WTC11 (cell line): ENCODE results near the gene EDDM3A. TPM values are rescaled to one million over a fixed set of nuclear protein-coding genes. Genes with fewer than 3 reads are reported as not detected.
A peak's percentile ranks its signal among the peaks of the same experiment; 100 is the strongest.

Experiments used
- ATAC-seq: fragments of 200-7000 bp; cut with Tn5 transposase; 2 replicates; pipeline ENCODE4 v1.10.0; 2021; ENCODE audit warnings: mild to moderate bottlenecking, moderate library complexity
- CTCF ChIA-PET: fragments of 300-600 bp; sonication (Branson Sonifier 250); formaldehyde crosslinking; loops from one replicate; lab custom pipeline; 2021; ENCODE audit warnings: antibody characterized with exemption; lab: Charles Lee
- POLR2A ChIA-PET: fragments of 350-600 bp; sonication (Branson Sonifier 250); formaldehyde crosslinking; loops from one replicate; lab custom pipeline; 2021; ENCODE audit warnings: antibody characterized with exemption; lab: Charles Lee
- DNase-seq: peaks from one replicate; pipeline ENCODE4 v3.0.0; 2021; ENCODE audit warnings: low spot score
- H3K27ac Mint-ChIP-seq: 2 replicates; pipeline ENCODE4 v1.8.0; 2021; ENCODE audit warnings: mixed read lengths
- H3K27me3 Mint-ChIP-seq: 2 replicates; pipeline ENCODE4 v1.8.0; 2021; ENCODE audit warnings: low read depth, mild to moderate bottlenecking, moderate library complexity, mixed read lengths
- H3K36me3 Mint-ChIP-seq: 2 replicates; pipeline ENCODE4 v1.8.0; 2021; ENCODE audit warnings: mixed read lengths
- H3K4me1 Mint-ChIP-seq: 2 replicates; pipeline ENCODE4 v1.8.0; 2022; ENCODE audit warnings: mixed read lengths
- H3K4me3 Mint-ChIP-seq: 2 replicates; pipeline ENCODE4 v1.8.0; 2021; ENCODE audit warnings: mild to moderate bottlenecking, moderate library complexity, mixed read lengths
- H3K9me3 Mint-ChIP-seq: 2 replicates; pipeline ENCODE4 v1.8.0; 2021; ENCODE audit warnings: mixed read lengths
- ELF4 ChIP-seq: sonication (generic); formaldehyde crosslinking; IDR thresholded peaks from 2 replicates; pipeline ENCODE4 v1.8.1; 2022; ENCODE audit warnings: low read depth, mild to moderate bottlenecking, moderate library complexity, missing genetic modification reagents
- IRF2 ChIP-seq: sonication (generic); formaldehyde crosslinking; IDR thresholded peaks from 2 replicates; pipeline ENCODE4 v1.8.0; 2022; ENCODE audit warnings: low read depth, missing genetic modification reagents, borderline replicate concordance
- JAZF1 ChIP-seq: fragments of 250-450 bp; sonication (Bioruptor Pico); IDR thresholded peaks from 2 replicates; pipeline ENCODE4 v1.9.0; 2021; ENCODE audit warnings: moderate library complexity, mild to moderate bottlenecking, inconsistent platforms
- JUN ChIP-seq: sonication (generic); formaldehyde crosslinking; IDR thresholded peaks from 2 replicates; pipeline ENCODE4 v1.8.0; 2023; ENCODE audit warnings: mild to moderate bottlenecking, missing genetic modification reagents
- KAT7 ChIP-seq: sonication (generic); formaldehyde crosslinking; IDR thresholded peaks from 2 replicates; pipeline ENCODE4 v1.8.1; 2023; ENCODE audit warnings: missing genetic modification reagents, mild to moderate bottlenecking, borderline replicate concordance
- MYBL2 ChIP-seq: sonication (generic); formaldehyde crosslinking; IDR thresholded peaks from 2 replicates; pipeline ENCODE4 v1.8.1; 2023; ENCODE audit warnings: mild to moderate bottlenecking, moderate library complexity, missing genetic modification reagents
- NFATC4 ChIP-seq: fragments of 250-450 bp; sonication (Bioruptor Pico); IDR thresholded peaks from 2 replicates; pipeline ENCODE4 v1.9.0; 2021; ENCODE audit warnings: mild to moderate bottlenecking
- NR3C1 ChIP-seq: sonication (generic); formaldehyde crosslinking; conservative IDR thresholded peaks from 2 replicates; pipeline ENCODE4 v1.8.1; 2023; ENCODE audit warnings: low read depth, mild to moderate bottlenecking, missing genetic modification reagents
- RELA ChIP-seq: sonication (generic); formaldehyde crosslinking; IDR thresholded peaks from 2 replicates; pipeline ENCODE4 v1.8.1; 2022; ENCODE audit warnings: missing genetic modification reagents, mild to moderate bottlenecking, borderline replicate concordance
- RORB ChIP-seq: fragments of 250-450 bp; sonication (Bioruptor Pico); IDR thresholded peaks from 2 replicates; pipeline ENCODE4 v1.9.0; 2021; ENCODE audit warnings: mild to moderate bottlenecking
- TP53 ChIP-seq: sonication (generic); formaldehyde crosslinking; IDR thresholded peaks from 2 replicates; pipeline ENCODE4 v1.8.1; 2023; ENCODE audit warnings: mild to moderate bottlenecking, missing genetic modification reagents
- ZNF423 ChIP-seq: fragments of 250-450 bp; sonication (Bioruptor Pico); IDR thresholded peaks from 2 replicates; pipeline ENCODE4 v2.1.2; 2022; ENCODE audit warnings: mild to moderate bottlenecking, moderate library complexity
- total RNA-seq: library from RNA; stranded (reverse); gene quantifications from 3 replicates; pipeline ENCODE4 v1.2.3, GENCODE V29; 2021
- TF ChIP-seq, protein P1 (sequence below): fragments of 250-450 bp; sonication (Bioruptor Pico); IDR thresholded peaks from 2 replicates; pipeline ENCODE4 v1.8.0; 2021; ENCODE audit warnings: mild to moderate bottlenecking
- TF ChIP-seq, protein P2 (sequence below): sonication (generic); formaldehyde crosslinking; IDR thresholded peaks from 2 replicates; pipeline ENCODE4 v1.8.1; 2023; ENCODE audit warnings: mild to moderate bottlenecking, missing genetic modification reagents
- TF ChIP-seq, protein P3 (sequence below): sonication (generic); formaldehyde crosslinking; IDR thresholded peaks from 2 replicates; pipeline ENCODE4 v1.8.0; 2022; ENCODE audit warnings: mild to moderate bottlenecking, missing genetic modification reagents
- TF ChIP-seq, protein P4 (sequence below): sonication (generic); formaldehyde crosslinking; IDR thresholded peaks from 2 replicates; pipeline ENCODE4 v1.8.0; 2023; ENCODE audit warnings: missing genetic modification reagents, mild to moderate bottlenecking, borderline replicate concordance
- TF ChIP-seq, protein P5 (sequence below): sonication (generic); formaldehyde crosslinking; IDR thresholded peaks from 2 replicates; pipeline ENCODE4 v1.8.0; 2023; ENCODE audit warnings: missing genetic modification reagents
- TF ChIP-seq, protein P6 (sequence below): sonication (generic); formaldehyde crosslinking; IDR thresholded peaks from 2 replicates; pipeline ENCODE4 v1.8.1; 2022; ENCODE audit warnings: mild to moderate bottlenecking, missing genetic modification reagents, moderate library complexity, borderline replicate concordance

The EDDM3A gene
- total RNA-seq, 1 experiment from 2014 or later = 0.20 TPM

DNA sequence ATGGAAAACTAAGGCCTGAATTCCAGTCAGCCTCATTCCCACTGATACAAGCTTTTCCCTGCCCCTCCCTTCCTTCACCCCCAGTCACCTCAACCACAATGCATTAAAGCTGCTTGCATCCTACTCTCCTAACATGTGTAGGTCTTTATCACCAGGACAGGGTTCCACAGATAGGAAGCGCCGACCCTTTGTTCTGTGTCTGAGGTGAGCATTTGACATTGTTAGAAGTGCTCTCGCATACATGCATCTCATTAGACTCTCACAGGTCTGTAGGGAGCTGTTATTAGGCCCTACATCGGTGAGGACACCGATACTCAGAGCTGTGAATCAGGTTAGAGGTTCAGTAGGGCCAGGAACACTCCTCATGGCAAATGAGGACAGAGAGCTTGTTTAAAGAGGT, 13.2 kb upstream of the EDDM3A start (continued):
- no peak for TF ChIP-seq ELF4 (CRISPR knock-in tag)
- no peak for TF ChIP-seq RORB

DNA sequence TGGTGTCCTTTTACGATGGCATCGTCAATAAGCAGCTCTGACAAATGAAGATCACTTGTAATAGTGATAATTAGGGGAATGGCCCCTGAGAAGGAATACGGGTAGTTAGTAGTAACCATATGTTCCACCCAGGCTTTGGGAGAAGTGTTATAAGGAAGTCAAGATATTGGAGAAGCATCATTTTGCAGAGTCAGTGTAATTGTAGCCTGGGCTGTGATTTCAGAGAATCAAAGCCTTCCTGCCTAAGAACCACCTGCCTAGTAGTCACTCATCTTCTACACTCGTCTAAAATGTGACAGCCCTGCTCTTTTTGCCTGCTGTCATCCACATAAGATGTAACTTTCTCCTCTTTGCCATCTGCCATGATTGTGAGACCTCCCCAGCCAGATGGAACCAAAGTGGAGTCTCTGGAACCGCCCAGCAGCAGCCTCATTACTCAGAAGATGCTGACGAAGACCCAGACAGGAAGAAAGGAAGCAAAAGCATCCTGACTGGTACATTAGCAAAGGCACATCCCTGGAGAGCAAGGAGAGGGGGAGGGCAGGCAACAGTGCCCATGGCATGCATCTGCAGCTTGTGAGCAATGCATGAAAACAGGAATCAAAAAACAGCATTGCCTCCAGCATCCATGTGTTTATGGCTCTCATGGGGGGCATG, 12.6 kb upstream of the EDDM3A start:
- H3K4me3 Mint-ChIP-seq = no peak overlapping the region
- no peaks in the 10 kb centered on the region; the same call in 1 of the 2 replicates for H3K27me3 Mint-ChIP-seq
- ChIA-PET POLR2A (interaction anchor here (0.9 kb wide), 1 partner anchor 26 kb away, joined by 3 read pairs; no protein-coding TSS in a partner anchor), CTCF (interaction anchor here (0.7 to 1.5 kb wide), 6 partner anchors 10 to 140 kb away, joined by 3 to 10 read pairs (median 4); partner anchors contain the start of gene EDDM3A)
- ATAC-seq (peak; percentile 26; the same call in 1 of the 2 replicates), DNase-seq (no peak)
- H3K36me3 Mint-ChIP-seq = no peaks in the 10 kb centered on the region
- no peaks in the 10 kb centered on the region for H3K9me3 Mint-ChIP-seq
- H3K4me1 Mint-ChIP-seq = peaks cover 16% of the 10 kb centered on the region
- H3K27ac Mint-ChIP-seq = no peak overlapping the region
- TF ChIP-seq, protein P1, sequence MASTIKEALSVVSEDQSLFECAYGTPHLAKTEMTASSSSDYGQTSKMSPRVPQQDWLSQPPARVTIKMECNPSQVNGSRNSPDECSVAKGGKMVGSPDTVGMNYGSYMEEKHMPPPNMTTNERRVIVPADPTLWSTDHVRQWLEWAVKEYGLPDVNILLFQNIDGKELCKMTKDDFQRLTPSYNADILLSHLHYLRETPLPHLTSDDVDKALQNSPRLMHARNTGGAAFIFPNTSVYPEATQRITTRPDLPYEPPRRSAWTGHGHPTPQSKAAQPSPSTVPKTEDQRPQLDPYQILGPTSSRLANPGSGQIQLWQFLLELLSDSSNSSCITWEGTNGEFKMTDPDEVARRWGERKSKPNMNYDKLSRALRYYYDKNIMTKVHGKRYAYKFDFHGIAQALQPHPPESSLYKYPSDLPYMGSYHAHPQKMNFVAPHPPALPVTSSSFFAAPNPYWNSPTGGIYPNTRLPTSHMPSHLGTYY = no peak
- no peak for TF ChIP-seq JUN (CRISPR knock-in tag)
- no peak for TF ChIP-seq RELA (CRISPR knock-in tag)
- TF ChIP-seq NFATC4 = no peak
- no peak for TF ChIP-seq TP53
- TF ChIP-seq NR3C1 (CRISPR knock-in tag) = no peak

DNA sequence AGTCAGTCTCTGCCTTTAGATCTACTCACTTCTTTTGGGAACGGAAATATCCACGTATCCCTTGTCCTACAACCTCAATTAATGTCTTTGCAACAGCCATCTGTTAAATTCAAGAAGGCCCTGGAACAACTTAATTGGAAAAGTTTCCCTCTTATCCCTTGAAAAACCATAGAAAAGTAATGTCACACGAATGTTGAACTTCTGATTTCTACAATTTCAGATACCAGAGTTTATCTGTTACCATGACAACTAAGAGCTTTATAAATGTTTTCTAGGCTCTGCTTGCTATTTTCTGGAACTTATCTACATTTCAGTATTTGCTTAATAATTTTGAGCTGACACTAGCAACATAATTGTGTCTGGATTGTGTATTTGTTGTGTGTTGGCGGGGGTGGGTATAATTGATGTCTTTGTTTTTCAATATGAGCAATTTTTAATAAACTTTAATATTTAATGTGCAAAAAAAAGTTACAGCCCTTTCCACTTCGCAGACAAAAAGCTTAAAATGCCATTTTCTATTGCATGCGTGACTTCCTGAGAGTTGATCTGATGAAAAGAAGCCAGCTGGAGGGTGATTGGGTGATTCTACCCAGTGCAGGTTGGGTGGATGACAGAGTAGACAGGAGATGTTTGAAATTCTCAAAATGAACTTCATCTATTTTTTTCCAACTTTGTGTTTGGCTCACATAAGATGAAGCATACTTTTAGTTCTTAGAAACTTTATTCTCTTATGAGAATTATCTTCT, 11.8 kb upstream of the EDDM3A start:
- POLR2A ChIA-PET = interaction anchor here (0.5 kb wide), 1 partner anchor 391 kb away, joined by 3 read pairs; no protein-coding TSS in a partner anchor
- no peaks in the 10 kb centered on the region; the same call in 1 of the 2 replicates for H3K27me3 Mint-ChIP-seq
- DNase-seq (no peak), ATAC-seq (no peak)
- TF ChIP-seq NR3C1 (CRISPR knock-in tag) = no peak
- no peak overlapping the region for H3K27ac Mint-ChIP-seq
- H3K36me3 Mint-ChIP-seq = no peaks in the 10 kb centered on the region
- H3K4me1 Mint-ChIP-seq = peaks cover 16% of the 10 kb centered on the region
- no peak overlapping the region for H3K4me3 Mint-ChIP-seq
- no peaks in the 10 kb centered on the region for H3K9me3 Mint-ChIP-seq
- CTCF ChIA-PET = interaction anchor here (1.2 to 1.4 kb wide), 2 partner anchors 11 to 76 kb away, joined by 4 to 5 read pairs; partner anchors contain the start of gene EDDM3A

DNA sequence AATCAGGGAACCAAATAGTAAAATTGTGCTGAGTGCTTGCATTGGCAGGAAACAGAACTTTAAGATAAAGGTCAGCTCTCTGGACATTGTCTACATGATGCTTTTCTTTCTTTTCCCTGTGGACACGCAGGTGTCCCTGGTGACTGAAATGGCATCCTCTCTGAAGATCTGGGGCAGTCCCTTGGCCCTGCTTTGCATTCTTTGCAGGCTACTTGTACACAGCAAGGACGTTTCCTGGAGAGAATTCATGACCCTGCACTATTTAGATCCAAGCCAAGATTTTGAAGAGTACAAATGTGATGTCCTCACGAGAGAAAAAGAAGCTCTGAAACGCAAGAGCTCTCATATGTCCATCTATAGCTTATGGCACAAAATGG, 11.3 kb upstream of the EDDM3A start:
- CTCF ChIA-PET = interaction anchor here (1.2 to 1.4 kb wide), 2 partner anchors 11 to 77 kb away, joined by 4 to 5 read pairs; partner anchors contain the start of gene EDDM3A
- POLR2A ChIA-PET = no interaction called here
- H3K9me3 Mint-ChIP-seq = no peaks in the 10 kb centered on the region
- no peaks in the 10 kb centered on the region for H3K36me3 Mint-ChIP-seq
- H3K27ac Mint-ChIP-seq = no peak overlapping the region
- ATAC-seq (no peak), DNase-seq (no peak)
- no peak overlapping the region for H3K4me3 Mint-ChIP-seq
- H3K4me1 Mint-ChIP-seq = peaks cover 16% of the 10 kb centered on the region
- no peaks in the 10 kb centered on the region; the same call in 1 of the 2 replicates for H3K27me3 Mint-ChIP-seq
- TF ChIP-seq, protein P2, sequence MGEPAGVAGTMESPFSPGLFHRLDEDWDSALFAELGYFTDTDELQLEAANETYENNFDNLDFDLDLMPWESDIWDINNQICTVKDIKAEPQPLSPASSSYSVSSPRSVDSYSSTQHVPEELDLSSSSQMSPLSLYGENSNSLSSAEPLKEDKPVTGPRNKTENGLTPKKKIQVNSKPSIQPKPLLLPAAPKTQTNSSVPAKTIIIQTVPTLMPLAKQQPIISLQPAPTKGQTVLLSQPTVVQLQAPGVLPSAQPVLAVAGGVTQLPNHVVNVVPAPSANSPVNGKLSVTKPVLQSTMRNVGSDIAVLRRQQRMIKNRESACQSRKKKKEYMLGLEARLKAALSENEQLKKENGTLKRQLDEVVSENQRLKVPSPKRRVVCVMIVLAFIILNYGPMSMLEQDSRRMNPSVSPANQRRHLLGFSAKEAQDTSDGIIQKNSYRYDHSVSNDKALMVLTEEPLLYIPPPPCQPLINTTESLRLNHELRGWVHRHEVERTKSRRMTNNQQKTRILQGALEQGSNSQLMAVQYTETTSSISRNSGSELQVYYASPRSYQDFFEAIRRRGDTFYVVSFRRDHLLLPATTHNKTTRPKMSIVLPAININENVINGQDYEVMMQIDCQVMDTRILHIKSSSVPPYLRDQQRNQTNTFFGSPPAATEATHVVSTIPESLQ (CRISPR knock-in tag) = no peak
- TF ChIP-seq, protein P3, sequence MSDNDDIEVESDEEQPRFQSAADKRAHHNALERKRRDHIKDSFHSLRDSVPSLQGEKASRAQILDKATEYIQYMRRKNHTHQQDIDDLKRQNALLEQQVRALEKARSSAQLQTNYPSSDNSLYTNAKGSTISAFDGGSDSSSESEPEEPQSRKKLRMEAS (CRISPR knock-in tag) = no peak
- TF ChIP-seq MYBL2 = no peak
- TF ChIP-seq, protein P4, sequence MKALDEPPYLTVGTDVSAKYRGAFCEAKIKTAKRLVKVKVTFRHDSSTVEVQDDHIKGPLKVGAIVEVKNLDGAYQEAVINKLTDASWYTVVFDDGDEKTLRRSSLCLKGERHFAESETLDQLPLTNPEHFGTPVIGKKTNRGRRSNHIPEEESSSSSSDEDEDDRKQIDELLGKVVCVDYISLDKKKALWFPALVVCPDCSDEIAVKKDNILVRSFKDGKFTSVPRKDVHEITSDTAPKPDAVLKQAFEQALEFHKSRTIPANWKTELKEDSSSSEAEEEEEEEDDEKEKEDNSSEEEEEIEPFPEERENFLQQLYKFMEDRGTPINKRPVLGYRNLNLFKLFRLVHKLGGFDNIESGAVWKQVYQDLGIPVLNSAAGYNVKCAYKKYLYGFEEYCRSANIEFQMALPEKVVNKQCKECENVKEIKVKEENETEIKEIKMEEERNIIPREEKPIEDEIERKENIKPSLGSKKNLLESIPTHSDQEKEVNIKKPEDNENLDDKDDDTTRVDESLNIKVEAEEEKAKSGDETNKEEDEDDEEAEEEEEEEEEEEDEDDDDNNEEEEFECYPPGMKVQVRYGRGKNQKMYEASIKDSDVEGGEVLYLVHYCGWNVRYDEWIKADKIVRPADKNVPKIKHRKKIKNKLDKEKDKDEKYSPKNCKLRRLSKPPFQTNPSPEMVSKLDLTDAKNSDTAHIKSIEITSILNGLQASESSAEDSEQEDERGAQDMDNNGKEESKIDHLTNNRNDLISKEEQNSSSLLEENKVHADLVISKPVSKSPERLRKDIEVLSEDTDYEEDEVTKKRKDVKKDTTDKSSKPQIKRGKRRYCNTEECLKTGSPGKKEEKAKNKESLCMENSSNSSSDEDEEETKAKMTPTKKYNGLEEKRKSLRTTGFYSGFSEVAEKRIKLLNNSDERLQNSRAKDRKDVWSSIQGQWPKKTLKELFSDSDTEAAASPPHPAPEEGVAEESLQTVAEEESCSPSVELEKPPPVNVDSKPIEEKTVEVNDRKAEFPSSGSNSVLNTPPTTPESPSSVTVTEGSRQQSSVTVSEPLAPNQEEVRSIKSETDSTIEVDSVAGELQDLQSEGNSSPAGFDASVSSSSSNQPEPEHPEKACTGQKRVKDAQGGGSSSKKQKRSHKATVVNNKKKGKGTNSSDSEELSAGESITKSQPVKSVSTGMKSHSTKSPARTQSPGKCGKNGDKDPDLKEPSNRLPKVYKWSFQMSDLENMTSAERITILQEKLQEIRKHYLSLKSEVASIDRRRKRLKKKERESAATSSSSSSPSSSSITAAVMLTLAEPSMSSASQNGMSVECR = no peak
- TF ChIP-seq, protein P5, sequence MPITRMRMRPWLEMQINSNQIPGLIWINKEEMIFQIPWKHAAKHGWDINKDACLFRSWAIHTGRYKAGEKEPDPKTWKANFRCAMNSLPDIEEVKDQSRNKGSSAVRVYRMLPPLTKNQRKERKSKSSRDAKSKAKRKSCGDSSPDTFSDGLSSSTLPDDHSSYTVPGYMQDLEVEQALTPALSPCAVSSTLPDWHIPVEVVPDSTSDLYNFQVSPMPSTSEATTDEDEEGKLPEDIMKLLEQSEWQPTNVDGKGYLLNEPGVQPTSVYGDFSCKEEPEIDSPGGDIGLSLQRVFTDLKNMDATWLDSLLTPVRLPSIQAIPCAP (CRISPR knock-in tag) = no peak
- TF ChIP-seq RELA (CRISPR knock-in tag) = no peak
- no peak for TF ChIP-seq JAZF1 (CRISPR knock-in tag)
- TF ChIP-seq IRF2 (CRISPR knock-in tag) = no peak
- no peak for TF ChIP-seq KAT7 (CRISPR knock-in tag)
- no peak for TF ChIP-seq ZNF423 (CRISPR knock-in tag)
- no peak for TF ChIP-seq TP53
- TF ChIP-seq, protein P6, sequence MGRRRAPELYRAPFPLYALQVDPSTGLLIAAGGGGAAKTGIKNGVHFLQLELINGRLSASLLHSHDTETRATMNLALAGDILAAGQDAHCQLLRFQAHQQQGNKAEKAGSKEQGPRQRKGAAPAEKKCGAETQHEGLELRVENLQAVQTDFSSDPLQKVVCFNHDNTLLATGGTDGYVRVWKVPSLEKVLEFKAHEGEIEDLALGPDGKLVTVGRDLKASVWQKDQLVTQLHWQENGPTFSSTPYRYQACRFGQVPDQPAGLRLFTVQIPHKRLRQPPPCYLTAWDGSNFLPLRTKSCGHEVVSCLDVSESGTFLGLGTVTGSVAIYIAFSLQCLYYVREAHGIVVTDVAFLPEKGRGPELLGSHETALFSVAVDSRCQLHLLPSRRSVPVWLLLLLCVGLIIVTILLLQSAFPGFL (CRISPR knock-in tag) = no peak
